ENCODE results near the gene PRPF6.

GRCh38 chr20:63953764-63954429 lies 27.0 kb upstream of the PRPF6 start:
- TF ChIP-seq POLR2A (IDR thresholded peaks at IDR 0.05) (no peak), CTCF (IDR thresholded peaks at IDR 0.05) (no peak)

Data from body of pancreas (tissue), 4 donors.